ENCODE data around the gene DOCK1.

DOCK1 gene

GRCh38 chr10:127313996-127314700 is 408.9 kb downstream of the DOCK1 start:
- DNase-seq (ENCODE audit: low read depth in 3 of 3) = no peak

GRCh38 chr10:127314797-127315196 is 409.6 kb downstream of the DOCK1 start:
- no peak for DNase-seq (ENCODE audit: low read depth in 3 of 3)

GRCh38 chr10:127315888-127316287 is 410.7 kb downstream of the DOCK1 start:
- no peak for DNase-seq (ENCODE audit: low read depth in 3 of 3)

GRCh38 chr10:127318396-127318795 is 413.2 kb downstream of the DOCK1 start:
- DNase-seq (ENCODE audit: low read depth in 3 of 3) = no peak

- DNase-seq (ENCODE audit: low read depth in 3 of 3) = no peak
Observed at GRCh38 chr10:127319271-127319670, 414.0 kb downstream of the DOCK1 start.

GRCh38 chr10:127319691-127320090 is 414.5 kb downstream of the DOCK1 start:
- DNase-seq (ENCODE audit: low read depth in 3 of 3) = no peak

- DNase-seq (ENCODE audit: low read depth in 3 of 3) = no peak
Observed at GRCh38 chr10:127320176-127320575, 414.9 kb downstream of the DOCK1 start.

GRCh38 chr10:127322286-127322685 is 417.1 kb downstream of the DOCK1 start:
- no peak for DNase-seq (ENCODE audit: low read depth in 3 of 3)

- no peak for DNase-seq (ENCODE audit: low read depth in 3 of 3)
Observed at GRCh38 chr10:127325506-127325905, 420.3 kb downstream of the DOCK1 start.

- DNase-seq (ENCODE audit: low read depth in 3 of 3) = no peak
Observed at GRCh38 chr10:127326883-127327282, 421.7 kb downstream of the DOCK1 start.

GRCh38 chr10:127331696-127332095 is 426.5 kb downstream of the DOCK1 start:
- DNase-seq (ENCODE audit: low read depth in 3 of 3) = no peak

GRCh38 chr10:127332631-127333030 is 427.4 kb downstream of the DOCK1 start:
- DNase-seq (ENCODE audit: low read depth in 3 of 3) = no peak

- DNase-seq (ENCODE audit: low read depth in 3 of 3) = no peak
Observed at GRCh38 chr10:127337801-127338200, 432.6 kb downstream of the DOCK1 start.

GRCh38 chr10:127338399-127339110 is 433.3 kb downstream of the DOCK1 start:
- no peak for DNase-seq (ENCODE audit: low read depth in 3 of 3)

GRCh38 chr10:127343821-127344220 is 438.6 kb downstream of the DOCK1 start:
- no peak for DNase-seq (ENCODE audit: low read depth in 3 of 3)

GRCh38 chr10:127344346-127344745 is 439.1 kb downstream of the DOCK1 start:
- DNase-seq (ENCODE audit: low read depth in 3 of 3) = no peak

- no peak for DNase-seq (ENCODE audit: low read depth in 3 of 3)
Observed at GRCh38 chr10:127345231-127345965, 440.2 kb downstream of the DOCK1 start.

GRCh38 chr10:127346604-127347003 is 441.4 kb downstream of the DOCK1 start:
- peak in 1 of 3 experiments; percentile 14 for DNase-seq (ENCODE audit: low read depth in 3 of 3)

GRCh38 chr10:127347202-127347959 is 442.2 kb downstream of the DOCK1 start:
- DNase-seq (ENCODE audit: low read depth in 3 of 3) = no peak

- DNase-seq (ENCODE audit: low read depth in 3 of 3) = no peak
Observed at GRCh38 chr10:127349737-127350136, 444.5 kb downstream of the DOCK1 start.

GRCh38 chr10:127351542-127351941 is 446.3 kb downstream of the DOCK1 start:
- no peak for DNase-seq (ENCODE audit: low read depth in 3 of 3)

GRCh38 chr10:127353544-127353943 is 448.3 kb downstream of the DOCK1 start:
- no peak for DNase-seq (ENCODE audit: low read depth in 3 of 3)
